ENCODE measurements around the gene GADL1.

DNA sequence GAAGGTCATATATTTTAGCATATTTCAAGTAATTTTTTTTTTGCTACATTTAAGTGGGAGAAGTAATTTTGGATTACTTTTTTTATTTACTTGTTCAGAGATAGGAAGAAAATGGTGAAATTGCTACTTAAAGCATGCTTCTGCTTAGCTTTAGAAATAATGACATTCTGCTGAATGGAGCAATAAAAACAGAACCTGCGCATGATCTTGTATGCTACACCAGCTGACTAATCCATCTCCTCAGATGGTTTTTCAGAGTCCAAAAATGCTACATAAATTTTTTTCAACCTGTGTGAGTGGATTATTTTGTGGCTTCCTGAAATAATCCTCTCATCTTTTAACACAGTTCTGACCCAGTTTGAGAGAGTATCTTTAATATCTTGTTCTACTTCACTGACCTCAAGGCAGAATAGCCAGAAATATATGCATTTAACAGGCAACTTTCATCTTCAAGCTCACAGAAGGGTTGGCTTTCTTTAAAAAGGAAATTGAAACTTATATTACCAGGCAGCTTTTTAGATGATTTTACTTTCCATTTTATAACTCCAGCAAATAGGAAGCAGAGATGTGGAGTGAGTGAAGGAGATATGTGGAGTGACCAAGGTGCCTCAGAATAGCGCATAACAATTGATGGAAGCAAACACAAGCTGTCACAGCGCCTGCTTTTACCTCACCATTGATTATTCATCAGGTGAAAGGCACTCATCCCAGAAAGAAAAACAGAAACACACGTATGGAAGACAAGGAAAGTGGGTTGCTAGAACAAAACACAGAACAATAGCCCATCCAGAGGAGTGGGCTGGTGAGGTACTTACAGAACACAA lies 151.5 kb downstream of the GADL1 start:
- TF ChIP-seq, protein P1, sequence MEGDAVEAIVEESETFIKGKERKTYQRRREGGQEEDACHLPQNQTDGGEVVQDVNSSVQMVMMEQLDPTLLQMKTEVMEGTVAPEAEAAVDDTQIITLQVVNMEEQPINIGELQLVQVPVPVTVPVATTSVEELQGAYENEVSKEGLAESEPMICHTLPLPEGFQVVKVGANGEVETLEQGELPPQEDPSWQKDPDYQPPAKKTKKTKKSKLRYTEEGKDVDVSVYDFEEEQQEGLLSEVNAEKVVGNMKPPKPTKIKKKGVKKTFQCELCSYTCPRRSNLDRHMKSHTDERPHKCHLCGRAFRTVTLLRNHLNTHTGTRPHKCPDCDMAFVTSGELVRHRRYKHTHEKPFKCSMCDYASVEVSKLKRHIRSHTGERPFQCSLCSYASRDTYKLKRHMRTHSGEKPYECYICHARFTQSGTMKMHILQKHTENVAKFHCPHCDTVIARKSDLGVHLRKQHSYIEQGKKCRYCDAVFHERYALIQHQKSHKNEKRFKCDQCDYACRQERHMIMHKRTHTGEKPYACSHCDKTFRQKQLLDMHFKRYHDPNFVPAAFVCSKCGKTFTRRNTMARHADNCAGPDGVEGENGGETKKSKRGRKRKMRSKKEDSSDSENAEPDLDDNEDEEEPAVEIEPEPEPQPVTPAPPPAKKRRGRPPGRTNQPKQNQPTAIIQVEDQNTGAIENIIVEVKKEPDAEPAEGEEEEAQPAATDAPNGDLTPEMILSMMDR (IDR thresholded peaks at IDR 0.05): no peak
- no peak for TF ChIP-seq POLR2A (IDR thresholded peaks at IDR 0.05)
